GM21529 (cell line): ENCODE results near the gene PRKCA.
"Not testable (repeated sequence)": the region's sequence is repeated elsewhere in the genome, so short reads cannot be mapped to it uniquely, and the experiment has no call there.

Source experiments
- ATAC-seq: cut with Tn5 transposase; IDR thresholded peaks from one replicate; pipeline ENCODE4 v1.9.1; 2021; ENCODE audit not compliant: unreplicated experiment

Gene PRKCA

DNA sequence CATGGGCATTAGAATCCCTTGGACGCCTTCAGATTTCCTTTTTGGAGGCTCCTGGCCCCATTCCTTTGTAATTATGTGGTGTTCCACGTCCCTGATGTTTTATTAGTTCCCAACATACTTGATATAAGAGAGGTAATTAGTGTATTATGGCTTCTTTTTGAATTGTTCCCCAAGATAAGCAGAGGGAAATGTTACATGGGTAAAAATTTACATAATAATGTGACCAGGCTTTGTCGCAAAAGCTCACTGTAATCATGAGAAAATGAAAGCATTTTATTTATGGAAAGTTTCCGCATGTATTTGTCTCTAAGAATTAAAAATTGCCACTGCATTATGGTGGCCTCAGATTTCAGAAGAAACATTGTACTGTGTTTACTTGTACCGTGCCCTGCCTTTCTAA is 177.8 kb downstream of the PRKCA start:
- ATAC-seq, result no peak

DNA sequence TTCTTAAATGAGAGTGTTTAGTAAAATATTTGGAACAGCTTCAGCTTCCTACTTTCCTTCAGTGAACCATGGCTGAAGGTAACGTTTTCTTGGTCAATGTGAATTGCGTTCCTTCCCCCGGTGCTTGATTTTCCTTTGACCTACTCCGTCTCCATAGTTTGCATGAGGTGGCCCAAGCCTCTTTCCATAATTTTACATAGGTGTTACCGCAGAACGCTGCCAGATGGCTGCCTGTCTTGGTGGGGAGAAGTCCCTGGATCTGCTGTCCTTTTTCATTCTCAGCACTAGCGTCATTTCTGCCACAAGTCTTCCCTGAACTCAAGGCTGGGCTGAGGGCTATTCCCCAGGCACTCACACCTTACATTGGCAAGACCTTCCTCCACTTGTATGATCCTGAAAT is 178.4 kb downstream of the PRKCA start:
- ATAC-seq, result no peak

DNA sequence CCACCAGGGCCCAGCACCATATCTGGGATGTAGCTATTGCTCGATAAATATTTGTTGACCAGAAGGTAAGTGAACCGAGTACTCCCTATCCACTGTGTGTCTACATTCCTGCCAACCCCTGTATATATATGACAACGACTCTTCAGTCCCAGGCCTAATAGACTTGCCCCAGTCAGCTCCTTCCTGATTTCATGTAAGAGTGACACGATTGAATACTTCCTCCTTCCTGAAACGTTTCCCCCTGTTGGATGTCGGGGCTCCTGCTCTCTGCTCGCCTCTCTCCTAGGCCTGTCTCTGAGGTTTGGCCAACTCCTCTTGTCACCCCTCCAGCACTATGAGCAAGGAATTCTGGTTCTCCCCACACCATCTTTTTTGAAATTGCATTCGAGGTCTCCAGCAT is 178.9 kb downstream of the PRKCA start:
- ATAC-seq, result no peak

DNA sequence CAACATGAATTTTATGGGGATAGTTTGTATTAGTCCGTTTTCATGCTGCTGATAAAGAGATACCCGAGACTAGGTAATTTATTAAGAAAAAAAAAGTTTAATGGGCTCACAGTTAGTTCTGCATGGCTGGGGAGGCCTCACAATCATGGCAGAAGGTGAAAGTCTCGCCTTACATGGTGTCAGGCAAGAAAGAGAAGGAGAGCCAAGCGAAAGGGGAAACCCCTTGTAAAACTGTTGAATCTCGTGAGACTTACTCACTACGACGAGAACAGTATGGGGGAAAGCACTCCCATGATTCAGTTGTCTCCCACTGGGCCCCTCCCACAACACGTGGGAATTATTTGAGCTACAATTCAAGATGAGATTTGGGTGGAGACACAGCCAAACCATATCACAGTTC is 181.5 kb downstream of the PRKCA start:
- no peak for ATAC-seq

GRCh38 chr17:66485309-66485947 is 183.0 kb downstream of the PRKCA start:
- ATAC-seq, result no peak

- ATAC-seq, result no peak
Observed at GRCh38 chr17:66487121-66487520, 184.7 kb downstream of the PRKCA start.

- no peak for ATAC-seq
Observed at GRCh38 chr17:66487981-66488468, 185.6 kb downstream of the PRKCA start.

- ATAC-seq, result no peak
Observed at GRCh38 chr17:66488864-66489263, 186.5 kb downstream of the PRKCA start.

- not testable (repeated sequence) for ATAC-seq
Observed at GRCh38 chr17:66489576-66489975, 187.2 kb downstream of the PRKCA start.

GRCh38 chr17:66491213-66491612 is 188.8 kb downstream of the PRKCA start:
- ATAC-seq, result no peak

GRCh38 chr17:66491665-66492064 is 189.3 kb downstream of the PRKCA start:
- no peak for ATAC-seq

DNA sequence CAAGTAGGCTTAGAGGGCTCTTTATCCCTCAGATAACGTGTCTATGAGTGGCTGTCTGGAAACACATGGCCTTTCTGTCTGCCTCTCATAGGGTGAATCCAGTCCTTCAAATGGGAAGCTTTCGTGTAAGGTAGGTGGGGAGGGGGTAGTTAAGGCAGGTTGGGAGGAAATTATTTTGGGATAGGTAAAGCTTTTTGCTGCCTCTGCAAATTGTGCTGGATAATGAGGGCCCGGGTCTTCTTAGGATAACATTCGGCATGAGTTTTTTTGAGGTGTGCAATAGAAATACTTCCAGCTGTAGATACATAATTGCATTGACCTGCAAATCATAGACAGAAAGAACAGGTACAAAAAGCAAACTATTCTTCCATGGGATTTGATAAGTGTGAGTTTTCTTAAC is 189.7 kb downstream of the PRKCA start:
- ATAC-seq, result no peak

GRCh38 chr17:66492561-66493005 is 190.2 kb downstream of the PRKCA start:
- ATAC-seq, result no peak

- ATAC-seq, result no peak
Observed at GRCh38 chr17:66493283-66494019, 191.0 kb downstream of the PRKCA start.

- no peak for ATAC-seq
Observed at GRCh38 chr17:66494023-66494803, 191.8 kb downstream of the PRKCA start.

GRCh38 chr17:66495035-66495434 is 192.6 kb downstream of the PRKCA start:
- no peak for ATAC-seq

GRCh38 chr17:66496306-66496705 is 193.9 kb downstream of the PRKCA start:
- no peak for ATAC-seq

GRCh38 chr17:66498580-66498979 is 196.2 kb downstream of the PRKCA start:
- ATAC-seq, result no peak

DNA sequence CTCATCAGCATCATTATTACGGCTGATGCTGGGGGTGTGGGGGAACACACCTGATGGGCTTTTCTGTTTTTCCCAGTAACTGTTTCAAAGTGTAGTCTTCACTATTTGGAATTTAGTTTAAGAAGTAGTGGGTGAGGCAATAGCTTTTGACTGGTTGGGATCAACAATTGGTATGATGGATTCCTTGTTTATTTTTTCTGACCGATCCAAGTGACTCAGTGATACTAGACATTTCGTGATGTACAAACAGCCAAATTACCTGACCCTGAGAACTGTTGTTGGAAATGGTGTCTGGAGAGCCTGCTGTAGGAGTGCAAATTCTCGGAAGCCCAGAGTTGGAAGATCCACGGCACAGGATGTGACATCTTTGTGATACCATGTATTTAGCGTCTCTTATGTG is 204.2 kb downstream of the PRKCA start:
- no peak for ATAC-seq

DNA sequence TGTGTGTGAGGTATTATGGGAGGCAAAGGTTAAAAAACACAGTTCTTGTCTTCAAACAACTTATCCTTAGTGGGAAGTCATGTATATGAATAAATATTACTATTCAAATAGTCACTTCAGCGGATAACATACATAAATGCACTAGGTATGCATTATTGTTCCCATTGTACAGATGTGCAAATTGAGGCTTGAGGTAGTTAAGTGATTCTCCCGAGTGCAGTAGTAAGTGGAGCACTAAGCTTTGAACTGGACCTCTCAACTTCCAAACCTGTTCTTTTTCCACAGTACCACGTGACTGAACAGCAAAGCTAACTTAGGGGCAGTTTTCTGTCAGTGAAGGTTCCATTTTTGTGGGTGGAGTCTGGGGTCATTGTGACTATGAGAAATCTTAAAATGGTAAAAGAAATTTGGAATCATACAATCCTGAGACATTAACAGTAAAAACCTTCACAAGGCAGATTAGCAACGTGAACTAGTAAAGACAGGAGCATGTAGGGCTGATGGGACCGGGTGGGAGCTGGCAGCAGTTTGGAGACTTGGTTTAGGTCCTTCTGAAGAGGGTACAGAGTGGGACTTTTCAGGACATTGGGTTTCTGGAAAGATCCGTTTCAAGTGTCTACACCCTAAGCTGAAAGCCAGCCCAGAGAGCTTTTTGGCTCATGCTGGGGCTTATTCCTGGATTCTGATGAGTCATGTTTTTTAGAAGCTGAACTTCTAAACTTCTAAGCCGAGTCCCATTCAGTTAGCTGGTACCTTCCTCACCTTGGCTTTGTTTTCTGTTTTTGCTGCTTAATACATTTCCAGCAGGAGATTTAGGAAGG is 204.9 kb downstream of the PRKCA start:
- ATAC-seq, result no peak
